Stomach smooth muscle (tissue), 2 donors: ENCODE results near the gene CEP72.

Experiments used
- H3K27ac ChIP-seq: one replicate; pipeline ENCODE4 v1.7.0; 2013; ENCODE audit warnings: mild to moderate bottlenecking, low read length, inconsistent platforms
- H3K27me3 ChIP-seq, 2 donors: one replicate each; pipeline ENCODE4 v1.7.0; 2013; ENCODE audit warnings: low read length in 2 of 2; ENCODE audit not compliant: insufficient read depth in 2 of 2, control insufficient read depth in 1 of 2
- H3K36me3 ChIP-seq, 2 donors: one replicate each; pipeline ENCODE4 v1.7.0; 2013; ENCODE audit warnings: low read length in 2 of 2; ENCODE audit not compliant: control insufficient read depth in 2 of 2, insufficient read depth in 2 of 2
- H3K4me1 ChIP-seq: one replicate; pipeline ENCODE4 v1.7.0; 2013; ENCODE audit warnings: low read length; ENCODE audit not compliant: control insufficient read depth, insufficient read depth
- H3K4me3 ChIP-seq, 2 donors: one replicate each; pipeline ENCODE4 v1.7.0; 2013; ENCODE audit warnings: low read length in 2 of 2
- H3K9ac ChIP-seq, 2 donors: one replicate each; pipeline ENCODE4 v1.7.0; 2013; ENCODE audit warnings: low read length in 2 of 2, mild to moderate bottlenecking in 1 of 2
- H3K9me3 ChIP-seq, 2 donors: one replicate each; pipeline ENCODE4 v1.7.0; 2013; ENCODE audit warnings: low read length in 2 of 2; ENCODE audit not compliant: control insufficient read depth in 2 of 2
- donor health status: healthy.
- donor health status: Pancreatic carcinoma.

Gene CEP72

DNA sequence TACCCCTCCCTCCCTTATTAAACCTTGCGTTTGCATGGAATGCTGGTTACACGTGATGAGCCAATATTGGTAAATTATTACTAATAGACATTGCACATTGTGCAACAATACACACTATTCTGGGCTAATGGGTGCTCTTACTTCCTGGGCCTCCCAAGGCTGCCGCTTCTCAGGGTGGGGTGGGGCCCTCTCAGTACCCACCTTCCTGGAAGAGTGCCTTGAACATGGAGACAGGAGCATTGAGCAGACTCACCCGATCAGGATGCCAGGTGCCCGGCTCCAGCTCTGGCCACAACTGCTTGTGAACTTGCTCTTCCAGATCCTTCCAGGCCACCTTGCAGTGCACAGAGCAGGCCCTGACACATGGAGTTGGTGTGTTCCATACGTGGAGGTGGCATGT lies 24.7 kb upstream of the CEP72 start:
- H3K4me3 ChIP-seq, result no peak overlapping the region
- no peaks in the 10 kb centered on the region for H3K36me3 ChIP-seq
- peaks cover 0 to 3% of the 10 kb centered on the region in 2 donors for H3K9me3 ChIP-seq
- no peak overlapping the region for H3K27ac ChIP-seq
- H3K9ac ChIP-seq, result no peak overlapping the region
- H3K27me3 ChIP-seq, result peaks cover 16 to 20% of the 10 kb centered on the region in 2 donors
- H3K4me1 ChIP-seq, result no peaks in the 10 kb centered on the region

DNA sequence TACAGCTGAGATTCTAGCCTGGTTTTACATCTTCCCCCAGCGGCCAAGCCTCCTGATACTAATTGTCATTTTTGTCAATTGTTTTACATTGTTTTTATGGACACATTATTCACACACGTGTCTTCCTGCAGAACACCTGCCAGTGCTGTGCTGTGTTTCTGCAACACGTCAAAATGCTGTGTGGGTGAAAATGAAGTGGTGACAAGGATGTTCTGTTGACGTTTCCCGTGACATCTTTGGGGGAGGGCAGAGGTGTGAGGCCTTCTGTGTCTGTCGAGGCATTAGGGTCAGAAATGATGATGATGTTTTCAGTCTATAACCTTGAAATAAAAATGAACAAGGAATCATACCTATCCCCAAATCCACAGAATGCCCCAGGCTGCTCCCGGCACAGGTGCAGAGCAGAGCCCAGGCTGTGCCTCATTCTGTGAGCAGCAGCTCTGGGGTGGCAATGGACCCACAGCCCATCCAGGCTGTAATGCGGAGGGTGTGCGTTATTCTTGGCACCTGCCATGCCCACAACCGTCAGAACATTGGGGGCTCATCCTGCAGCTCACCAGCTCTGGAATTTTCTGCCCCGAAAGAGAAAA lies 23.6 kb upstream of the CEP72 start:
- Histone ChIP-seq H3K9ac (no peak overlapping the region), H3K4me1 (no peaks in the 10 kb centered on the region), H3K27me3 (peaks cover 15 to 16% of the 10 kb centered on the region in 2 donors), H3K36me3 (no peaks in the 10 kb centered on the region), H3K27ac (no peak overlapping the region), H3K4me3 (no peak overlapping the region), H3K9me3 (peaks cover 0 to 3% of the 10 kb centered on the region in 2 donors)

DNA sequence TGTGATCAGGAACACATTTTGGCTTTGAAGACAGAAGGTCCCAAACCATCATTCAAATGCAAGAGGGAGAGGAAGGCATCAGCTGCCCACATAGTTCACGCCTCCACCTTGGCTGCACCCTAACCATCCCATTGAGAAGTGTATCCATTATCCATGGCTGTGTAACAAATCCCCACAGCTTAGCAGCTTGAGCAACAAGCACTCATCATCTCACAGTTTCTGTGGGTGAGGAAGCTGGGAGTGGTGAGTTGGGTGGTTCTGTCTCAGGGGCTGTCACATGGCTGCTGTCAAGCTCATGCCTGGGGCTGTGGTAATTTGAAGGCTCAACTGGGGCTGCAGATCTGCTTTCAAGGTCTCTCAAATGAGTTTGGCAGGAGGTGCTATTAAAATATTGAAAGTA lies 23.0 kb upstream of the CEP72 start:
- peaks cover 19% of the 10 kb centered on the region in 2 donors for H3K27me3 ChIP-seq
- no peaks in the 10 kb centered on the region for H3K4me1 ChIP-seq
- H3K27ac ChIP-seq, result no peak overlapping the region
- H3K36me3 ChIP-seq, result no peaks in the 10 kb centered on the region
- H3K4me3 ChIP-seq, result no peak overlapping the region
- no peak overlapping the region for H3K9ac ChIP-seq
- peaks cover 0 to 3% of the 10 kb centered on the region in 2 donors for H3K9me3 ChIP-seq

DNA sequence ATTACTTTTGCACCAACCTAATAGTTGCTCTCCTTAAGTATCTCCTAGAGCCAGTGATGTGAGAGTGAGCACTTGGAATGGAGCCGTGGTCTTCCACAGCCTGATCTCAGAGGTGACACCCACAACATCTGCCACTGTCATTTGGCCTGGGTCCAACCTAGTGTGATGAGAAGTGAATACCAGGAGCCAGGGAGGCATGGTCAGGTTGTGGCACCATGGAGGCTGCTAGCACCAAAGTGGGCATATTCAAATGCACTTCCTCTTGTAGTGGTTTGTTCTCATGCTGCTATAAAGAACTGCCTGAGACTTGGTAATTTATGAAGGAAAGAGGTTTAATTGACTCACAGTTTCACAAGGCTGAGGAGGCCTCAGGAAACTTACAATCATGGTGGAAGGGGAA lies 22.6 kb upstream of the CEP72 start:
- Histone ChIP-seq H3K27me3 (peaks cover 19% of the 10 kb centered on the region in 2 donors), H3K9me3 (peaks cover 0 to 3% of the 10 kb centered on the region in 2 donors), H3K4me1 (no peaks in the 10 kb centered on the region), H3K9ac (no peak overlapping the region), H3K4me3 (no peak overlapping the region), H3K36me3 (no peaks in the 10 kb centered on the region), H3K27ac (no peak overlapping the region)

DNA sequence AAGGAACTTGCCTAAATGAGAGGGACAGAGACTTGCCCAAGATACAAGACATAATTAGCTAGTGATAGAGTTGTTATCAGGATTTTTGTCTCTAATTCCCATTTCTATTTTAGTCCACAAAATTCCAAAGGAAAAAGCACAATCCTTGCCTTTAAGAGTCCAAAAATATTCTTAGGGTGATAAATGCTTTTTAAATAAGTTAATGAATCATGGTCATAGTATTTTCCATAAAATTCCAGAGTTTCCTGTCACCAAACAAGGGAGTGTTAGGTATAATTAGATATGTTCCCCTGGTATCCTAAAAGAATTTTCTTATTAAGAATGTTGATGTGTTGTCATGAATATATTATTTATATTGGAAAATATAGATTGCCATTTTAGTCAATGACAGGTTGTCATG lies 21.8 kb upstream of the CEP72 start:
- Histone ChIP-seq H3K4me1 (no peaks in the 10 kb centered on the region), H3K27me3 (peaks cover 19% of the 10 kb centered on the region in 2 donors), H3K4me3 (no peak overlapping the region), H3K9me3 (peaks cover 0 to 3% of the 10 kb centered on the region in 2 donors), H3K9ac (no peak overlapping the region), H3K36me3 (no peaks in the 10 kb centered on the region), H3K27ac (no peak overlapping the region)

DNA sequence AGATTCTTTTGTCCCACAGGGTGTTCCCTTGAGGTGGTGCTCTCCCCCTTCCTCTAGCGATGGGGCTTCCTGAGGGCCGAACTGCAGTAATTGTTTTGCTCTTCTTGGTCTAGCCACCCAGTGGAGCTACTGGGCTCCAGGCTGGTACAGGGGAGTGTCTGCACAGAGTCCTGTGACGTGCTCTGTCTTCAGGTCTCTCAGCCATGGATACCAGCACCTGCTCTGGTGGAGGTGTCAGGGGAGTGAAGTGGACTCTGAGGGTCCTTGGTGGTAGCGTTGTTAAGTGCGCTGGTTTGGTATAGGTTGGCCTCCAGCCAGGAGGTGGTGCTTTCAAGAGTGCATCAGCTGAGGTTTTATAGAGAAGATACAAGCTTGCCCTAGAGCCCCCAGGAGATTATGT lies 20.4 kb upstream of the CEP72 start:
- Histone ChIP-seq H3K36me3 (no peaks in the 10 kb centered on the region), H3K27ac (no peak overlapping the region), H3K4me1 (no peaks in the 10 kb centered on the region), H3K9ac (no peak overlapping the region), H3K4me3 (no peak overlapping the region), H3K27me3 (peaks cover 19% of the 10 kb centered on the region in 2 donors), H3K9me3 (peaks cover 0 to 3% of the 10 kb centered on the region in 2 donors)

DNA sequence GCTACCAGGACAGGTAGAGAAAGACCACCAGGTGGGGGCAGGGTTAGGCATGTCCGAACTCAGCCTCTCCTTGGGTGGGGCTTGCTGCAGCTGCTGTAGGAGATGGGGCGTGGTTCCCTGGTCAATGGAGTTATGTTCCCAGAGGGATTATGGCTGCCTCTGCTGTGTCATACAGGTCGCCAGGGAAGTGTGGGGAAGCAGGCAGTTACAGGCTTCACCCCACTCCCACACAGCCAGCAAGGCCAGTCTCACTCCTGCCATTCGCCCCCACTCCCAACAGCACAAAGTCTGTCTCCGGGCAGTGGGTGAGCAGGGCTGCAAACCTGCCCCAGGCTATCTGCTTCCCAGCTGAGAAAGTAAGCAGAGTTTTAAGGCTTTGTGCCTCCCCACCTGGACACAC lies 20.0 kb upstream of the CEP72 start:
- no peak overlapping the region for H3K27ac ChIP-seq
- H3K4me1 ChIP-seq, result no peaks in the 10 kb centered on the region
- H3K9ac ChIP-seq, result no peak overlapping the region
- no peak overlapping the region for H3K4me3 ChIP-seq
- H3K36me3 ChIP-seq, result no peaks in the 10 kb centered on the region
- peaks cover 19% of the 10 kb centered on the region in 2 donors for H3K27me3 ChIP-seq
- peaks cover 0 to 3% of the 10 kb centered on the region in 2 donors for H3K9me3 ChIP-seq

DNA sequence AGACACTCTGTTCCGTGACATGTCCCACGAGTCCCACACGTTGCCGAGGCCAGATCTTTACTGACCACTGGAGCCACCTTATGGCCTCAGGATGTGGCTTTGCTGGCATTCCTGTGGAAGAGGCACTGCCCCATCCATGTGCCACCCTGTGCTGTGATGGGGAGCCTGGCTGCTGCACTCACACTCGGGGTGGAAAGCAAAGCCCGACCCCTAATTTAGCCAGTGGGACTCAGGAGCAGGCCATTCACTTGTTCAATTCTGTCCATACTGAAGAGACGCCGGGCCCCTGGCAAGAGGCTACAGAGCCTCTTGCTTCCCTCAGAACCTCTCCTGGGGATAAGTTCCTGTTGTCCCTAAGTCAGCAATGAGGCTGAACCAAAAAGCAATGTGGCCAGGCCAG lies 18.6 kb upstream of the CEP72 start:
- Histone ChIP-seq H3K9ac (no peak overlapping the region), H3K9me3 (peaks cover 0 to 3% of the 10 kb centered on the region in 2 donors)

DNA sequence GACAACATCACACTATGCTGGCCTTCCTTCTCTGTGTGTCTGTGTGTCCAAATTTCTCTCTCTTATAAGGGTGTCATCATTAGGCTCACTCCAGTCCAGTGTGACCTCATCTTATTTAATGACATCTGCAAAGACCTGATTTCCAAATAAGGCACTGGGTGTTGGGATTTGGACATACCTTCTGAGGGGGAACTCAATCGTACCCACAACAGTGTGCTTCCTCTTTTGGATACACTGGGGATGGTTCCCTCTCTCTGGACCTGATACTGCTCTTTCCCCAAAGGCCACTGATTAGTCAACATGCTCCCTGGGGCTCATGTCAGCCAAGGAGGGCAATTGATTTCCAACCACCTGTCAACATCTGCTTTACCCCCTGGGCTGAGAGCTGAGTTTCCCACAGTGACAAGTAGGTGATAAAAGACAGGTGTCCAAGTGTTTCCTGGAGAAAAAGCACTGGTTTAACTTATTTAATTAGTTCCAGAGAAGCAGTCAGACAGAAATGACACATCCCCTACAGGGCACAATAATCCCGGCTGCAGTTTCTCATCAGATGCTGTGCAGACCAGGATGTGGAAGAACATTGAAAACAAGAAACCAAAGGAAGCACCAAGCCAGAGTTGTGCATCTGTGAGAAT lies 17.8 kb upstream of the CEP72 start:
- Histone ChIP-seq H3K9ac (no peak overlapping the region), H3K4me3 (no peak overlapping the region), H3K27me3 (peaks cover 14 to 15% of the 10 kb centered on the region in 2 donors)

More for the DNA sequence above, 18.6 kb upstream of the CEP72 start:
- no peak overlapping the region for H3K27ac ChIP-seq
- H3K27me3 ChIP-seq, result peaks cover 19 to 20% of the 10 kb centered on the region in 2 donors
- H3K4me1 ChIP-seq, result no peaks in the 10 kb centered on the region
- no peaks in the 10 kb centered on the region for H3K36me3 ChIP-seq
- no peak overlapping the region for H3K4me3 ChIP-seq

DNA sequence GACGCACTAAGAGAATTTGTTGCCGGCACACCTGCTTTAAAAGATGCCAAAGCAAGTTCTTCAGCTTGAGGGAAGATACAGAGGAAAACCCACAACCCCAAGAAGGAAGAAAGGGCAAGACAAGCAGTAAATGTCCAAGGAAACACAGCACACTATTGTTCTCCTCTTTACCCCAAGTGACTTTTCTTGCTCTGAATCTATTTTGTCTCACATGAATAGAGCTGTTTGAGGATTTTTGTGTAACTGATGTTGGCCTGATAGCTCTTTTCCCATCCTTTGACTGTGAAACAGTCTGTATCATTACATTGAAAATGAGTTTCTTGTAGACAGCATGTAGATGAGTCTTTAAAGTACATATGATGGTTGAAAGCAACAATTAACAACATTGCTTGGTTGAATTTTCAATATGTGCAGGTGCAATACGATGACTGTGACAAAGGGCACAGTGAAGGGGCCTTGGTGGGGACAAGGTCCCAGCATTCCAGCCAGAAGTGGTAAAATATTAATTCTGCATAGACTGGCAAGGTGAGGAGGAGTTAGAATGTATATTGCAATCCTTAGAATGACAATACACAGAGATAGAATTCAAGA lies 16.8 kb upstream of the CEP72 start:
- Histone ChIP-seq H3K9me3 (no peaks in the 10 kb centered on the region), H3K4me1 (no peaks in the 10 kb centered on the region), H3K27ac (no peak overlapping the region), H3K27me3 (peaks cover 14 to 15% of the 10 kb centered on the region in 2 donors), H3K9ac (no peak overlapping the region), H3K4me3 (no peak overlapping the region), H3K36me3 (no peaks in the 10 kb centered on the region)

More for the DNA sequence above, 17.8 kb upstream of the CEP72 start:
- Histone ChIP-seq H3K4me1 (no peaks in the 10 kb centered on the region), H3K36me3 (no peaks in the 10 kb centered on the region), H3K9me3 (peaks cover 0 to 3% of the 10 kb centered on the region in 2 donors), H3K27ac (no peak overlapping the region)
